GM15510 (cell line): Measurements from ENCODE around the gene CLCN7.
A peak's percentile ranks its signal among the peaks of the same experiment; 100 is the strongest.

Source experiments
- POLR2A ChIP-seq: IDR thresholded peaks from 3 replicates; pipeline ENCODE4 v1.6.1; 2011; ENCODE audit warnings: borderline replicate concordance; ENCODE audit not compliant: insufficient read length; ENCODE audit errors: extremely low read depth

CLCN7 gene

DNA sequence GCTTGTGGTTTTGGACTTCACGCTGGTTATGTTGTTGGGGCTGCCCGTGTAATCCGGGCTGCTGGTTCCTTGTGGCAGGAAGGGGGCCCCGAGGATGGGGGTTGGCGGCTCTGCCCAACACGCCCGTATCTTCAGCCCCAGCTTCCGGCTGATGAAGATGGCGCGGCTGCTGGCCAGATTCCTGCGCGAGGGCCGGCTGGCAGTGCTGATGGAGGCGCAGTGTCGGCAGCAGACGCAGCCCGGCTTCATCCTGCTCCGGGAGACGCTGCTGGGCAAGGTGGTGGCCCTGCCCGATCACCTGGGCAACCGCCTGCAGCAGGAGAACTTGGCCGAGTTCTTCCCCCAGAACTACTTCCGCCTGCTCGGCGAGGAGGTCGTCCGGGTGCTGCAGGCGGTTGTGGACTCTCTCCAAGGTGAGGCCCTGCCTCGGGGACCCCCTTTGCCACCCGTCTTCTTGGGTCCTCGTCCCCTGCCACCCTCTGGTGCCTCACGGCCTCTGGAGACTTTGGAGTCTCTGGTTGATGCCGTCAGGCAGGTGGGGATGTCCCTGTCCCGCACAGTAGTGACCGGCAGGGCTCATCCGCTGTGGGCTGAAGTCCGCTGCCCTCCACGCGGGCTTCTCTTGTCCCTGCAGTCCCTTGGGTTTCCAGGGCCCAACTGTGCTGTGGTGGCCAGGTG is 20.5 kb upstream of the CLCN7 start:
- TF ChIP-seq POLR2A: no peak

DNA sequence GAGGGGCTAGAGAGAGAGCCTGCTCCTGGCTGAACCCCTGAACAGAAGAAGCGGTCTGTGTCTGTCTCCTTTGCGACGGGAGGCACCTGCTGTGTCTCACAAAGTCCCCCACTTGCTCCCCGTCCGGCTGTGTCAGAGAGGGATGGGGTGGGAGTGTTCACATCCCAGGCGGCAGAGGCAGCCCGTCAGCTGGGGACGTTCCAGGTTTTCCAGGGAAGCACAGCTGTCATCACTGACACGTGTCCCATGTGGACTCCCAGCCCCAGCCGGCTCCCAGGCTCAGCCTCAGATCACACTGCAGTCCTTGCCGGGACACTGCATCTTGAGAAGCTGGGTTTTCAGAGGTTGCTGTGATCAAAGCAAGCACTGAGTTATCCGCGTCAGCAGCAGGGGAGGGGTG is 19.9 kb upstream of the CLCN7 start:
- TF ChIP-seq POLR2A: no peak

DNA sequence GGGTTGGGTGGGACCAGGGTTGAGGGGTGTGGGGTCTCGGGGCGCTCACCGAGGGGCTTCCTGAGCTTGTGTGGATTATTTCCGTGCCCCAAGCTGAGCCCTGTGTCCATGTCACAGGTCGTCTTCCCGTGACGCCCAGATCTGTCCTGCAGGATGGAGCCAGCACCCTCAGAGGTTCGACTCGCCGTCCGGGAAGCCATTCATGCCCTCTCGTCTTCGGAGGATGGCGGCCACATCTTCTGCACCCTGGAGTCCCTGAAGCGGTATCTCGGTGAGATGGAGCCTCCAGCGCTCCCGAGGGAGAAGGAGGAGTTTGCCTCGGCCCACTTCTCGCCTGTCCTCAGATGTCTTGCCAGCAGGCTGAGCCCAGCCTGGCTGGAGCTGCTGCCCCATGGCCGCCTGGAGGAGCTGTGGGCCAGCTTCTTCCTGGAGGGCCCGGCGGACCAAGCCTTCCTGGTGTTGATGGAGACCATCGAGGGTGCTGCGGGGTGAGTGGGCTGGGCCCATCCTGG is 19.4 kb upstream of the CLCN7 start:
- no peak for TF ChIP-seq POLR2A

DNA sequence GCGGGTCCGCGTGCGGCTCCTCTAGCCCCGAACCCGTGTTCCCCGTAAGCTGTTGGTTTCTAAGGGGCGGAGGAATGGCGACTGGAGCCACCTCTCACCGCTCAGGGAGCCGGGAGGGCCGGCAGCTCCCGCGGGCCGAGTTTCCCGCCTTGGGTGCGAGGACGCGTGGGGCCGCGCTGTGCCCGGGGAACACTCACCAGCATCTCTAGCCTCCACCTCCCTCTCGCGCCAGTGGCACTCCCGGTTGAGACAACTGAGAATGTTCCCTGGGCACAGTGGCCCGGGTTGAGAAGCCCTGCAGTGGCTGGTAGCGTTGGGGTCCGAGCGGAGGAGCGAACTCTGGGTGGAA is 18.9 kb upstream of the CLCN7 start:
- TF ChIP-seq POLR2A: no peak

DNA sequence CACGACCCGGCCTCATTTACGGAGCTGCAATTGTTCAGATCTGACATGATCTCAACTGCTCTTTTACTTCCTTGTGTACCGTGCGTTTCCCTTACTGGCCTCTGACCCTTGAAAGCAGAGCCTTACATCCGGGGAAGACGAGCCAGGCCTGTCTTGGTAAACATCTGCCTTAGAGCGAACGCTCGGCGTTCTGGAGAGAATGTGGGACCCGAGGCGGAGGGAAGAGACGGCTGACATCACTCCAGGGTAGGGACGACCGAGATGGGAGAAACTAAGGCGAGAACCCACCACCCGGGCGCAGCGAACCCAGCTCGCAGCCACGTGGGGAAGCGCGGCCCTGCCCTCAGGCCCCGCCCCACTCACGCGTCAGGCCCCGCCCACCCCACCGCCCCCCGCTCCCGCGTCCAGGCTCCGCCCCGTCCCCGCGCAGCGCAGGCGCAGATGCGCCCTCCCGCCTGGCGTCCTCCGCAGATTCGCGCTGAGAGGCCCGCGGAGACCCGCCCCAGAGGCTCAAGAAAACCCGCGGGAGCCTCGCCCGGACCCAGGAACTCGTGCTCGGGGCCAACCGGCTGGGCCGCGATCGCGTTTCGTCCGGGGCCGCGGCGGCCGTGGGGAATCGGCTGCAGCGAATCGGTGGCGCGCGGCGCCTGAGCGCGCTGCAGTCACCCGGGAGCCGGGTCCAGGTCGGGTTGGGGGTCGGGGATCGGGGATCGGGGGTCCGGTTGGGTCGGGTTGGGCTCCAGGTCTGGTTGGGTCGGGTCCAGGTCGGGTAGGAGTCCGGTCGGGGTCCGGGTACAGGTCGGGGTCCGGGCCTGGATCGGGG is 18.3 kb upstream of the CLCN7 start, which contains the start of gene TELO2:
Gene TELO2 (plus strand): TSS at position 438 of the 823 bp plus-strand sequence. CDS start 922 bp downstream, outside the sequence.
- peak; percentile 61 for TF ChIP-seq POLR2A

DNA sequence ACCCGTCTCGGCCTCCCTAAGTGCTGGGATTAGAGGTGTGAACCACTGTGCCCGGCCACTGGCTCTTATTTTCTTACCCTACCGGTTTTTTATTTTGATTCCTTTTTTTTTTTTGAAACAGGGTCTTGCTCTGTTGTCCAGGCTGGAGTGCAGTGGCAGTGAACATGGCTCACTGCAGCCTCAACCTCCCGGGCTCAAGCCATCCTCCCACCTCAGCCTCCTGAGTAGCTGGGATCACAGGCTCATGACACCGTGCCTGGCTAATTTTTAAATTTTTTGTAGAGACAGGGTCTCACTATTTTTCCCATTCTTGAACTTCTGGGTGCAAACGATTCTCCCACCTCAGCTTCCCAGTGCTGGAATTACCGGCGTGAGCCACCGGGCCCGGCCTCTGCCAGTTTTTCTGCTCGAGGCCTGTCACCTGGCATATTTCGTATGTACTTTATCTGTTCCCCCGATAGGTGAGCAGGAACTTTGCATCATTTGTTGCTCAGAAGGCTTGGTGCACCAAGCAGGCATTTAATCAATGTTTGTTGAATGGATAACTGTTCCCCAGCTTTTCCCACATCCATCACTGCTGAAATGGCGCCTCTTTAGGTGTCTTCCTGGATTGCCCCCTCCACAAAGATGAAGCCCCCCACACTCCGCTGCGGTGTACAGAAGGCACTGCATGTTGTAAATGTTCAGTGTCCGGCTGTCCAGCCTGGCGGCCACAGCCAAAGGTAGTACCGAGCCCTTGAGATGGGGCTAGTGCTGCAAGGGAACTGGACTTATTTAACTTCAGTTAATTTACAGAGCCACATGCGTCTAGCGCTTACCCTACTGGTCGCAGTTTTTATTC is 17.5 kb upstream of the CLCN7 start:
- no peak for TF ChIP-seq POLR2A

DNA sequence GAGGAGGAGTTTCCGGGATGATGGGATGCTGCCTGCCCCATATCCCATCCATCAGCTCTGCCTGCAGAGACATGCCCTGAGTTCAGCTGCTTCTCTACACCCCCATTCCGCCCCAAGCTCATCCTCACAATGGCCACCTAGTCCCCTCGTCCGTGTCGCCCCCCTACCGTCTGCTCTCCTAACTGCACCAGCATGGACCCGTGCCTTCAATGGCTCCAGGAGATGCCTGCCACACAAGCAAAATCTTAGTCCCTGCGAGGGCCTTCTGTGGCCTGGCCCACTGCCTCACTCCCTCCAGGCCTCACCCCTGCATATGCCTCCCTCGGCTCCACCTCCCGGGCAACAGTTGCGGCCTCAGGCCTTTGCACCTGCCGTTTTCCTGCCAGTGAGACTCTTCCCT is 16.5 kb upstream of the CLCN7 start:
- TF ChIP-seq POLR2A: no peak

DNA sequence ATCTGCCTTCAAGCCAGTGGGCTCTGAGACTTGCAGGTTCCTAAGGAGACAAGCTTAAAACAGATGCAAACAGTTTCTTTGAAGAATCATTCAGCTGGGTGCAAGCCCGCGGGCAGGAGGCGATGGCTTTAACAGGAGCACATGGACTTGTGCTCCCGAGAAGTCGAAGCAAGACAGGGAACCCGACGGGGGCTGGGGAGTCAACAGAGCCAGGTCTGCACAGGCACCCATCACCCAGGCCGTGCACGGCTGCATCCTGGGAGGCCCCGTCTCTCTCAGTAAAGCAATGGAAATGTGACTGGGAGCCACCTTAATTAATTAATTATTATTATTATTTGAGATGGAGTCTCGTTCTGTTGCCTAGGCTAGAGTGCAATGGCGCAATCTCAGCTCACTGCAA is 14.2 kb upstream of the CLCN7 start:
- TF ChIP-seq POLR2A: no peak

DNA sequence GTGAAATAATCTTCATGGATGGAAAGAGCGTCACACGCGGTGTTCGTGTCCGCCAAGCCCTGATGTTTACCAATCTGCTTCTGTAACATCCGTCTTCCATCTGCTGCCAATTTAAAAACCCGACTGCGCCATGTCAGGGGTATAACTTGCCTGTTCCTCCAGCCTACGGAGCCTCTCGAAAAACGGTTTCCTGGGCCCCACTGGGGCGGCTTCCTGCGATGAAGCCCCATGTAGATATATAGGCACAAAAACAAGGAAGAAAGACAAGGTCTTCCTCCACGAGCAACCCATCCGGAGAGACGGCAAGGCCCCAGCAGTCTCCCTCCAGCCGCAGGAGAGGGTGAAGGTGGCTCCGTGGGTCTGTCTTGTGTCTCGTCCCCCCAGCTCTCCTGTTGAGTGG is 13.8 kb upstream of the CLCN7 start, which contains the start of gene PTX4:
Gene PTX4 (minus strand): TSS at position 326 of the 400 bp plus-strand sequence. CDS start 35 bp downstream, at position 291.
- TF ChIP-seq POLR2A: no peak

DNA sequence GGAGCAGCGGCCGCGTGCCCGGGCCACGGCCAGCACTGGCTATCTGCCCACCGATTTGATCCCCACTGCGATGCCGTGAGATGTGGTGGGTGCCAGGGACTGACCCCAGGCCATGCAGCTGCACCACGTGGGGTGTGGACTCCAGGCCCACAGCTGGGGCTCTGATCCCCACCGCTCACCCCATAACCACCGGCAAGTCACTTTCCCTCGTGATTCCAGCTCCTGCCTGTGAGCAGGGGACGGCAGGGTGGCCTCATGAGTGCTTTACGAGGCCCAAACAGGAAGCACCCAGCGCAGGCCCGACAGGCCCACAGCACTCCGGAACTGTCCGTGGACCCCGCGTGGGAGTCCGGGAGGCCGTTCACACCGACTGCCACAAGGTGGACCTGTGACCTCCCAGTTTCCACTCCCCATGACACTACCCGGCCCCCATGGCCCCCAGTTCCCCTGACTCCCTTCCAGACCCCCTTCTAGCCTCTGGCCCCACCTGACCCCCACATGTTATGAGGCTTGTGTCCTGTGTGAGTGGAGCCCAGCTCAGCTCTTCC is 13.3 kb upstream of the CLCN7 start:
- no peak for TF ChIP-seq POLR2A

DNA sequence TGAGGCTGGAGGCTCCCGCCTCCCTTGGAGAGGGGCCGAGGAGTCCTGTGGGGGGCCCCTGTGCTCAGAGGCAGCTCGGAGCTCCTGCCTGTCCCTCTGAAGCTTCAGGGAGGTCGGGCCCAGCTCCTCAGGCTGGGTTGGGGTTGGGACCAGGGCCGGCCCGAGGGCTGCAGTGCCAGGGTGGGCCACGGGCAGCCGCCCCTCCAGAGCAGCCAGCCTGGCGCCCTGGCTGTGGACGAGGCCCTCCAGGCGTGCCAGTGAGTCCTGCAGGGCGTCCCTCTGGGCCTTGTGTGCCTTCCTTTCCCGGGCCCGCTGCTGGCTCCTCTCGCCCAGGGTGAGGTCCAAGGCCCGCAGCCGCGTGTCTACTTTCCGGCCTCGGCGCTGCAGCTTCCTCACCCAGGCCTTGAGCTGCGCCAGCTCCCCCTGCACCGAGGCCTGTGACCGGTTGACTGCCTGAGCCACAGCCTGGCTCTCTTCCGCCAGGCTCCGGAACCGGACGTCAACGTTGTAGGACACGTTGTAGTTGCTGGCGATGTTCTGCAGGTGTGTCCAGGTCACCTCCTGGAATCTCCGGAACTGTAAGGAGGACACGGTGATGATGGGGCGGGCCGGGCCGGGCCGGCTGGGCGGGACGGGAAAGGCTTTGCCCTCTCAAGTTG is 12.7 kb upstream of the CLCN7 start:
- no peak for TF ChIP-seq POLR2A

DNA sequence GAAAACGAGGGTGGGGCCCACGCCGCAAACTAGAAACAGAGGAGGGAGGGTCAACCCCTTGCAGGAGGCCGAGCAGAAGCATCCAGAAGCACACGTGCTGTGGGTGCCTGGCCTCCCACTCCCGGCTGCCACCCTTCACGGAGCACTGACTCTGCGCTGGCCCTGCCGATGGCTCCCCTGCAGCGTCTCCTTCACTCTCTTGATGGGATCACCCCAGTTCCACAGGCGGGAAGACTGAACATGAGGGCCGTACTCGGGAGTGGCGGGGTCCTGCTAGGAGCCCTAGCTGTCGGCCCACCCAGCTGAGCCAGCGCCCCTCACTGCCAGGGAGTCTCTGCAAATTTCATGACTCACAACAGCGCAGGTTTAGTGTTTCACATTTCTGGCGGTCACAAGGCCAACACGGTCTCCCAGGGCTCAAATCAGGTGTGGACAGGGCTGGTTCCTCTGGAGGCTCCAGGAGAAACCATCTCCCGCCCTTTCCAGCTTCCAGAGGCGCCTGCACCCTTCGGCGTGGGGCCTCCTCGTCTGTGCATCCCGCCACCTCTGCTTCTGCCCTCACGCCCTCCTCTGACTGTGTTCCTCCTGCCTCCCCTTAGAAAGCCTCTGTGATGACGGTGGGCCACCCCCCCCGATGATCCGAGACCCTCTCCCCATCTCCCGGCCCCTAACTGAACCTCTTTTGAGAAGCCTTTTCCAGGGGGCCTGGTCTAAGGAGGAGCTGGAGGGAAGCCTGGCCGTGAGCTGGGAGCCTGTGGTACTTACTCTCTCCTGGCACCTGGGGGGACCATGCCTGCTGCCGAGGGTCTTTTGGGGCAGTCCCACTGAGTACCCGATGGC is 11.9 kb upstream of the CLCN7 start:
- no peak for TF ChIP-seq POLR2A

DNA sequence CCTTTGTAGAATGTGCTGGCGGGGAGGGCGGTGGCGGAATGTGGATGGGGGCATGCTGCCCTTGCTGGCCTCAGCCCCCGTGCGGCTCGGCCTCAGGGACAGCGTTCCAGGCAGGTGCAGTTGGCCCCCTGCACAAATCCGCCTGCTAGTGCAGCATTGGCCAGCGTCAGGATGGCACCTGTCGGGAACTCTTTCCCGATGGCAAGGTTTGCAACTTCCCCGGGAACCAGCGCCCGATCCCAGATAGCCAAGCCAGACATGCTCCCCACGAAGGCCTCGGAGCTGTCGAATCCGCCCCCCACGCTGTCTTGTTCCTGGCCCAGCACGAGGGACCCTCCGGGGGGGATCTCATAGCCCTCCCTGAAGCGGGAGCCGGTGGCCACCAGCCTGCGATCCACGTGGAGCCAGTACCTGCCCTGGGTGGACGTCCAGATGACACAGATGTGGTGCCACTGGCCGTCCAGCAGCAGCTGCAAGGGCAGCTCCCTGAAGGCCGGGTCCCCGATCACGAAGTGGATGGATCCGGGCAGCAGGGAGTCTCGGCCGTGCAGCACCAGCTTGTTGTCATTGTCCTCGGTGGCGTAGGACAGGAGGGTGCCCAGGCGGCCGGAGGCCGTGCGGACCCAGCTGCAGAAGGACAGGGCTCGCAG is 11.1 kb upstream of the CLCN7 start:
- TF ChIP-seq POLR2A: no peak
